BJ (cell line): Measurements from ENCODE around the gene TMEM63B. TPM values are rescaled to one million over a fixed set of nuclear protein-coding genes. Genes with fewer than 3 reads are reported as not detected.
"Not testable (repeated sequence)": the region's sequence is repeated elsewhere in the genome, so short reads cannot be mapped to it uniquely, and the experiment has no call there.

ENCODE experiments used
- CTCF ChIA-PET: fragments of 350-600 bp; formaldehyde crosslinking; extraction: SDS; loops from one replicate; lab custom pipeline; 2021; ENCODE audit warnings: antibody characterized with exemption, inconsistent platforms; lab: Yijun Ruan, JAX
- POLR2A ChIA-PET: fragments of 300-600 bp; sonication (Branson Sonifier 250); formaldehyde crosslinking; extraction: SDS; loops from one replicate; lab custom pipeline; 2021; ENCODE audit warnings: antibody characterized with exemption; lab: Charles Lee
- DNase-seq: peaks from one replicate; pipeline ENCODE4 v3.0.0-alpha.2; 2011; ENCODE audit warnings: low read depth
- H3K27me3 ChIP-seq: 2 replicates; pipeline ENCODE4 v1.6.0; 2011; ENCODE audit warnings: low read length; ENCODE audit not compliant: control insufficient read depth, insufficient read depth
- H3K36me3 ChIP-seq: 2 replicates; pipeline ENCODE4 v1.5.1; 2011; ENCODE audit warnings: low read length; ENCODE audit not compliant: control insufficient read depth, insufficient read depth
- H3K4me3 ChIP-seq: 2 replicates; pipeline ENCODE4 v1.5.1; 2011; ENCODE audit warnings: low read depth, mild to moderate bottlenecking, control low read depth, low read length
- polyA plus RNA-seq: library from polyadenylated mRNA; depleted of rRNA; stranded (reverse); fragments of >200 nt; gene quantifications from 2 replicates; pipeline ENCODE4 v1.2.3, GENCODE V29; 2011
- TF ChIP-seq, protein P1 (sequence below): IDR thresholded peaks from 2 replicates; pipeline ENCODE4 v1.5.1; 2011; ENCODE audit warnings: low read depth, mild to moderate bottlenecking, control low read depth, inconsistent platforms, low read length, moderate library complexity; ENCODE audit not compliant: insufficient read depth

The TMEM63B gene
- polyA plus RNA-seq, 1 experiment, result 56.5 TPM

DNA sequence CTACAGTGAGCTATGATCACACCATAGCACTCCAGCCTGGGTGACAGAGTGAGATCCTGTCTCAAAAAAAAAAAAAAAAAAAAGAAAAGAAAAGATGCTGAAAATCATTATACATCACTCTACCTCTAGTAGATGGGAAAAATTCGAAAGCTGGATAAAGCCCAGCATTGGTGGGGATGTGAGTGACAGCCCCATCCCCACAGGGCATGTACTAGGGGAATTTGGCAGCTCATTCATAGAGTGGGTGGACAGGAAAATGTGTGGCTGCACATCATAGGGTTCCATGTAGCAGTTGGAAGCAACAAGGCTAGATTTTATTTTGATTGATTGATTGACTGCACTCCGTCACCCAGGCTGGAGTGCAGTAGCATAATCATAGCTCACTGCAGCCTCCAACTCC lies 42.1 kb upstream of the TMEM63B start:
- DNase-seq, result no peak
- ChIA-PET CTCF (interaction anchor here (0.6 to 17.3 kb wide), 7 partner anchors 10 to 420 kb away, joined by 3 to 338 read pairs (median 13); partner anchors contain the start of gene VEGFA), POLR2A (no interaction called here)
- Histone ChIP-seq H3K36me3 (no peaks in the 10 kb centered on the region; the same call in 1 of the 2 replicates), H3K27me3 (no peaks in the 10 kb centered on the region), H3K4me3 (no peak overlapping the region)
- TF ChIP-seq, protein P1, sequence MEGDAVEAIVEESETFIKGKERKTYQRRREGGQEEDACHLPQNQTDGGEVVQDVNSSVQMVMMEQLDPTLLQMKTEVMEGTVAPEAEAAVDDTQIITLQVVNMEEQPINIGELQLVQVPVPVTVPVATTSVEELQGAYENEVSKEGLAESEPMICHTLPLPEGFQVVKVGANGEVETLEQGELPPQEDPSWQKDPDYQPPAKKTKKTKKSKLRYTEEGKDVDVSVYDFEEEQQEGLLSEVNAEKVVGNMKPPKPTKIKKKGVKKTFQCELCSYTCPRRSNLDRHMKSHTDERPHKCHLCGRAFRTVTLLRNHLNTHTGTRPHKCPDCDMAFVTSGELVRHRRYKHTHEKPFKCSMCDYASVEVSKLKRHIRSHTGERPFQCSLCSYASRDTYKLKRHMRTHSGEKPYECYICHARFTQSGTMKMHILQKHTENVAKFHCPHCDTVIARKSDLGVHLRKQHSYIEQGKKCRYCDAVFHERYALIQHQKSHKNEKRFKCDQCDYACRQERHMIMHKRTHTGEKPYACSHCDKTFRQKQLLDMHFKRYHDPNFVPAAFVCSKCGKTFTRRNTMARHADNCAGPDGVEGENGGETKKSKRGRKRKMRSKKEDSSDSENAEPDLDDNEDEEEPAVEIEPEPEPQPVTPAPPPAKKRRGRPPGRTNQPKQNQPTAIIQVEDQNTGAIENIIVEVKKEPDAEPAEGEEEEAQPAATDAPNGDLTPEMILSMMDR, result no peak

DNA sequence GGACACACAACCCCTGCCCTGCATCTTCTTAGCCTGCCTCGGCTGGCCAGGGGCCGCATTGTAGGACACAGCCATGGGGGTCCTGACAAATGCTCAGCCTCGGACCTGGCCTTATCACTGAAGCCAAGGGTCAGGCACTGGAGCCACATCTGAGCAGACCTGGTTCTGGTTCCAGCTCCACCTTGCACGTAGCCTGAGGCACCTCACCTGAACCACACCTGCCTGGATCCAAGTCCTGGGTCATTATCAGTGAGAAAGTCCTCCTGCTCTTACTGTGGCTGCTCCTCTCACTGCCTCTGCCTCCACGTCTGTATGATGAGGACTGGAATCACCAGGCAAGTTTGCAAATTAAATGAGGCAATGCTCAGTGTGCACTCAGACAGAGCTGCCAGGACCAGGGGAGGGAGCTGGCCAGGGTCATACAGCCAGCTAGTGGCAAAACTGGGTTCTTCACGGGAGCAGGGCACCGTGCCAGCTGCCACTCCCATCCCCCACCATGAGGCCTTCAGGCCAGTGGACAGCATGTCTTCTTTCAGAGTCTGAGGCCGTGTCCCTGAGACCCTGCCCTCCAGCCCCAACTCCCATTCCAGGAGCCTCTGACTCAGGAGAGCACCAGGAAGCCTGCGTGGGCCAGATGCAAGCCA lies 40.3 kb upstream of the TMEM63B start:
- DNase-seq, result no peak

DNA sequence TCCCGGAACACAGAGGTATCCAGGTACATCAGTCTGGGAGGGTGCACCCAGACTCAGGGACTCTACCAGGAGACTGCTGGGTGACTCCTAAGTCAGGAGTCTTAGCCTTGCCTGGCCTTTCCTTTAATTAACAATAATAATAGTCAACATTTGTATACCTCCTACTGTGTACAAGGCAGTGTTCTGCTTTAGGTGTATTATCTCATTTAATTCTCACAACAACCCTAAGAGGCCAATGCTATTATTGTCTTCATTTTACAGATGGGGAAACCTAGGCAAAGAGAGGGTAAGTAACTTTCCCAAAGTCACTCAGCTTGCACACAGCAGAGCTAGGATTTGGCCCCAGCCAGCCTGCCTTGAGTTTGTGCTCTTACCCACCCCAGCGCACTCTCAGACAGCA lies 39.7 kb upstream of the TMEM63B start:
- ChIA-PET POLR2A (no interaction called here), CTCF (interaction anchor here (0.8 to 17.3 kb wide), 4 partner anchors 8 to 316 kb away, joined by 3 to 338 read pairs (median 12); partner anchors contain the start of gene VEGFA)
- no peaks in the 10 kb centered on the region; the same call in 1 of the 2 replicates for H3K36me3 ChIP-seq
- DNase-seq, result no peak
- H3K4me3 ChIP-seq, result no peak overlapping the region
- H3K27me3 ChIP-seq, result no peaks in the 10 kb centered on the region
- TF ChIP-seq, protein P1, result no peak

More for the DNA sequence above, 40.3 kb upstream of the TMEM63B start:
- ChIA-PET CTCF (interaction anchor here (0.8 to 17.3 kb wide), 3 partner anchors 8 to 316 kb away, joined by 5 to 338 read pairs (median 18); partner anchors contain the start of gene VEGFA), POLR2A (no interaction called here)
- Histone ChIP-seq H3K36me3 (no peaks in the 10 kb centered on the region; the same call in 1 of the 2 replicates), H3K4me3 (no peak overlapping the region), H3K27me3 (no peaks in the 10 kb centered on the region)
- TF ChIP-seq, protein P1, result no peak

DNA sequence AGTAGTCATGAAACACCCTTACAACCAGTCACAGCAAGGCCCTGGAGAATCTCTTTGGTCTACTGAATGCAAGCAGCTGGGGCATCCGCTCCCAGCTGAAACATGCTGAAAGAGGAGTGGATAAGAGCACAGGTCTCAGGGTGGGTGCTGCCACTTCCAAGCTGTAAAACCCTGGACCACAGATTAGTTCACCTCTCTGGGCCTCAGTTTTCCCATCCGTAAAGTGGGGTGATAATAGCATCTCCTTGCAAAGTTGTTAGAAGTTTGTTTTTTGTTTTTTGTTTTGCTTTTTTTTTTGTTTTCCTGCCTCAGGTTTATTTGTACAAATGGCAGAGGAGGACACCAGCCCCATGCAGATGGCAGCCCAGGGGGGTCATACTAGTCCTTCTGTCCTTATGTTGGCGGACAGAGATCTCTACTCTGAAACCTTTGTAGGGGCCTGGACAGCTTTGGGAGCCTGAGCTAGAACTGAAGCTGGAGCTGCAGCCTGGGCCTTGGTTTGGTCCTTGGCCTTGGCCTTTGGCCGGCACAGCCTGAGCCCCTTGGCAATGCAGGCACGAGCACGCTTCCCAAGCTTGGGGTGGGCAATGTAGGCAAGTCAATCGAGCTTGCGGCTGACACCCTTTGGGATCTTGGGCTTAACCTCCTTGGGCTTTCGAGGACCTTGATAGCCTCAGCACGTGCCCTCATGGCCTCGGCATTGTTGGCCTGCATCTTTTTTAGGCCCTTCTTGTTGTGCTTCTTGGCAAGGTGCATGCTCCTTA lies 38.3 kb upstream of the TMEM63B start:
- CTCF ChIA-PET, result interaction anchor here (1.3 to 2.8 kb wide), 2 partner anchors 11 to 320 kb away, joined by 5 to 8 read pairs; partner anchors contain the start of gene VEGFA
- no peak for DNase-seq
- POLR2A ChIA-PET, result no interaction called here
- TF ChIP-seq, protein P1, result no peak
- no peaks in the 10 kb centered on the region; the same call in 1 of the 2 replicates for H3K36me3 ChIP-seq
- H3K27me3 ChIP-seq, result no peaks in the 10 kb centered on the region
- no peak overlapping the region for H3K4me3 ChIP-seq

DNA sequence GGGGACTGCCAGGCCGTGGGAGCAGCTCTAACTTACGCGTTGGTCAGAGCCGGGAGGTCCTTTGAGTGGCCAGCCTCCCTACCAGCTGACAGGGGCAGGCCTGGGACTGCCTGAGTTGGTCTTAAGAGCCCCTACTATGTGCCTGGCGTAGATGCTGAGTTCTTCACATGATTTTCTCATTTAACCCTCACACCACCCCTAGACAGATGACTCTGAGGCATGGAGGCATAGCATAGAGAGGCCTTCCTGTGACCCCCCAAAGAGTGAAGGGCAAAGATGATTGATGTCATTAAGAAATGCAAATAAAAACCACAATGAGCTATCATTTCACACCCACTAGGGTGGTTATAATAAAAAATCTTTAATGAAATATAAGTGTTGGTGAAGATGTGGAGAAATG lies 36.9 kb upstream of the TMEM63B start:
- ChIA-PET POLR2A (no interaction called here), CTCF (interaction anchor here (1.3 to 2.8 kb wide), 3 partner anchors 10 to 321 kb away, joined by 3 to 8 read pairs (median 5); partner anchors contain the start of gene VEGFA)
- TF ChIP-seq, protein P1, result no peak
- no peaks in the 10 kb centered on the region for H3K27me3 ChIP-seq
- H3K4me3 ChIP-seq, result no peak overlapping the region
- no peak for DNase-seq
- no peaks in the 10 kb centered on the region; the same call in 1 of the 2 replicates for H3K36me3 ChIP-seq

DNA sequence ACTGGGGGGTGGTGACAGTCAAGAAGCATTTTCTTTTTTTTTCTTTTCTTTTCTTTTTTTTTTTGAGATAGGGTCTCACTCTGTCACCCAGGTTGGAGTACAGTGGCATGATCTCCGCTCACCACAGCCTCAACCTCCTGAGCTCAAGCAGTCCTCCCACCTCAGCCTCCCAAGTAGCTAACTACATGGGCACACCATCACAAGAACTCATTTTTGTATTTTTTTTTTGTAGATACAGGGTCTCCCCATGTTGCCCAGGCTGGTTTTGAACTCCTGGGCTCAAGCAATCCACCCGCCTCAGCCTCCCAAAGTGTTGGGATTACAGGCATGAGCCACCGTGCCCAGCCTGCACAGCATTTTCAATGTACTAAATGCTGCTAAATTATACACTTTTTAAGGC lies 36.0 kb upstream of the TMEM63B start:
- H3K36me3 ChIP-seq, H3K4me3 ChIP-seq, DNase-seq, H3K27me3 ChIP-seq: not testable (repeated sequence)
- ChIA-PET CTCF (interaction anchor here (0.6 to 1.2 kb wide), 3 partner anchors 12 to 315 kb away, joined by 3 to 7 read pairs (median 3); no protein-coding TSS in a partner anchor), POLR2A (interaction anchor here (0.6 kb wide), 1 partner anchor 11 kb away, joined by 3 read pairs; no protein-coding TSS in a partner anchor)
